Stomach smooth muscle (tissue), 2 donors: ENCODE results near the gene TMEM145.

ENCODE experiments used
- H3K27ac ChIP-seq: one replicate; pipeline ENCODE4 v1.7.0; 2013; ENCODE audit warnings: mild to moderate bottlenecking, low read length, inconsistent platforms
- H3K27me3 ChIP-seq, 2 donors: one replicate each; pipeline ENCODE4 v1.7.0; 2013; ENCODE audit warnings: low read length in 2 of 2; ENCODE audit not compliant: insufficient read depth in 2 of 2, control insufficient read depth in 1 of 2
- H3K36me3 ChIP-seq, 2 donors: one replicate each; pipeline ENCODE4 v1.7.0; 2013; ENCODE audit warnings: low read length in 2 of 2; ENCODE audit not compliant: control insufficient read depth in 2 of 2, insufficient read depth in 2 of 2
- H3K4me1 ChIP-seq: one replicate; pipeline ENCODE4 v1.7.0; 2013; ENCODE audit warnings: low read length; ENCODE audit not compliant: control insufficient read depth, insufficient read depth
- H3K4me3 ChIP-seq, 2 donors: one replicate each; pipeline ENCODE4 v1.7.0; 2013; ENCODE audit warnings: low read length in 2 of 2
- H3K9ac ChIP-seq, 2 donors: one replicate each; pipeline ENCODE4 v1.7.0; 2013; ENCODE audit warnings: low read length in 2 of 2, mild to moderate bottlenecking in 1 of 2
- H3K9me3 ChIP-seq, 2 donors: one replicate each; pipeline ENCODE4 v1.7.0; 2013; ENCODE audit warnings: low read length in 2 of 2; ENCODE audit not compliant: control insufficient read depth in 2 of 2
- donor health status: healthy.
- donor health status: Pancreatic carcinoma.

Gene TMEM145

DNA sequence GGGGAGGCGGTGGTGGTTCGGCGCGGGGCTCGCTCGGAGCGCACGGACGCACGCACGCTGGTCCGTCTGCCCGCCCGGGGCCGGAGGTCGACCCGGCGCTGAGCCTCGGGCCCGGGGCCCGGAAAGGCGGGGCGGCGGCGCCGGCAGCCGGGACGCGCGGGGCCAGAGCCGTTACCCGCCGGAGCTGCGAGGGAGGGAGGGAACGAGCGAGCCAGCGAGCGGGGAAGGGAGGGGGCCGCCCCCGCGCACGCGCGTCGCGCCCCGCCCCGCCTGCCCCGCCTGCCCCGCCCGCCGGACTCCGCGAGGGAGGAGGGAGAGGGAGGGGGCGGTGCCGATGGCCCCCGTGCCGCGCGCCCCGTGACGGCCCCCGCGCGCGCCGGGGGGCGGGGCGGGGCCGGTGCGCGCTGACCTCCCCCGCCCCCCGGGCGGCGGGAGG lies 29.0 kb upstream of the TMEM145 start:
- peaks cover 63% of the 10 kb centered on the region for H3K4me1 ChIP-seq
- no peaks in the 10 kb centered on the region for H3K27me3 ChIP-seq
- H3K36me3 ChIP-seq: peaks cover 19 to 20% of the 10 kb centered on the region in 2 donors
- H3K9ac ChIP-seq: no peak overlapping the region
- no peaks in the 10 kb centered on the region for H3K9me3 ChIP-seq
- peak overlapping the region in 1 of 2 donors; percentile 66 for H3K4me3 ChIP-seq
- H3K27ac ChIP-seq: no peak overlapping the region

DNA sequence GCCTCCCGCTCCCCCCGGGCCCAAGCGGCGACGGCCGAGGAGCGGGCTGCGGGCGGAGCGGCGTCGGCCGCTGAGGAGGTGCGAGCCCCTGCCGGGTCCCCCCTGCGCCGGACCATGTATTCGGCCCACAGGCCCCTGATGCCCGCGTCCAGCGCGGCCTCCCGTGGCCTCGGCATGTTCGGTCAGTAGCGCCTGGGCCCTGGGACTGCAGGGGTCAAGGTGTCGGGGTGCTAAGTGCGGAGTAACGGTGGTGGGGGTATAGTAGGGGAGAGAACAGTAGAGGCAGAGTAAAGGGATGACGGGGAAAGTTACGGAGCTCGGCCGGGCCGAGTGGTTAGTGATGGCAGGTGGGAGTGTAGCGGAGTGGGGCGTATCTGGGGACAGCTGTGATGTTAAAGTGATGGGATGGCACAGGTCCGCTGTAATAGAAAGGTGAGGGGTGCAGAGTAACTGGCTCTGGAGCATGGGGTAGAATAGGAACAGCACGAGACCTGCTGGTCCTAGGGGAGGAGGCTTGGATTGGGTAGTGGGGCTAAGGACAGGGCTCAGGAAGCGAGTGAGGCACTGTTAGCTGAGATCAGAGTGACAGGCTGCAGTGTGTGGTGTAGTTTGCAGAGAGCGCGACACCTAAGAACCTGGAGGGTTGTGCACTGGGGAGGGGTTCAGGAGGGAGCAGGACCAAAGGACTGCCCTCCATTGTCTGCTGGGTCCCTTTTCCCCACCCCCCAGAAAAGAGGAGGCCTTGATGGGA lies 28.3 kb upstream of the TMEM145 start:
- Histone ChIP-seq H3K4me3 (peak overlapping the region; percentile 79 to 84), H3K27me3 (no peaks in the 10 kb centered on the region), H3K9ac (peak overlapping the region; percentile 55 to 69), H3K9me3 (no peaks in the 10 kb centered on the region), H3K4me1 (peaks cover 56% of the 10 kb centered on the region), H3K27ac (peak overlapping the region; percentile 76), H3K36me3 (peaks cover 26% of the 10 kb centered on the region in 2 donors)

DNA sequence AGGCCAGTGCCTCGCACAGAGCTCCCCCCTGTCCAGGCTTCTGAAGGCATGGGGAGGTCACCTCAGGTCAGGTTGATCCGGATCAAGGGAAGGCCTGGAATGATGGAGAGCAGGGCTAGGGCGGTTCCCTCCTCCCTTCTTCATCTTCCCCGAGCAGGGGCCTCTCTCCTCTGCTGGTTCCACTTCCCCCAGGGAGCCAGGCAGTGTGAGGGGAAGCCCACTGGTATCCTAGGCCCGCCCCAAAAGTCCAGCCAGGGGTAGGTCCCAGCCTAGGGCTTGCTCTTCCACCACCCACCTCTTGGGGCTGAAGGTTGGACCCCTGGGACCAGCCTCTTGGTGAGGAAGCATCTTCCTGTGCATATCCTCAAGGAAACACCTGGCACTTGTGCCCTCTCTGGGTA lies 27.6 kb upstream of the TMEM145 start:
- peak overlapping the region; percentile 76 for H3K27ac ChIP-seq
- peaks cover 49% of the 10 kb centered on the region for H3K4me1 ChIP-seq
- H3K9me3 ChIP-seq: no peaks in the 10 kb centered on the region
- H3K4me3 ChIP-seq: peak overlapping the region; percentile 79 to 84
- H3K36me3 ChIP-seq: peaks cover 28 to 33% of the 10 kb centered on the region in 2 donors
- H3K9ac ChIP-seq: peak overlapping the region; percentile 55 to 69
- H3K27me3 ChIP-seq: no peaks in the 10 kb centered on the region

DNA sequence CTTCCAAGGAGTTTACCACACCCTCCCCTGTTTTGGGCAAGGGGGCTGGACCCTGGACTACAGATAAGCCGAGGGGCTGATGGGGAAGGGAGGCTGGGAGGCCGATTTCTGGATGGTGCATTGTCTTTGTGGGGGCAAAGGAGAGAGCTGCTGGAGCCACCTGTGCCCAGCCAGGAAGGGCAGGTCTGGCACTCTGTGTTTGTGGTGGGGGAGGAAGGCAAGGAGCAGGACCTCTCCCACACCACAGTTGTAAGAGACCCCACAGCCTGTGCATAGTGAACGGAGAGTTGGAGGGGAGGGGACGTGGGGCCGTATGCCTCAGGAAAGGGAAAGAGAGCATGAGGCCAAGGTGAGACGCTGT lies 27.1 kb upstream of the TMEM145 start:
- Histone ChIP-seq H3K36me3 (peaks cover 28 to 33% of the 10 kb centered on the region in 2 donors), H3K27me3 (no peaks in the 10 kb centered on the region), H3K4me3 (peak overlapping the region; percentile 79 to 84), H3K4me1 (peaks cover 49% of the 10 kb centered on the region), H3K27ac (peak overlapping the region; percentile 76), H3K9me3 (no peaks in the 10 kb centered on the region), H3K9ac (peak overlapping the region; percentile 55 to 69)

DNA sequence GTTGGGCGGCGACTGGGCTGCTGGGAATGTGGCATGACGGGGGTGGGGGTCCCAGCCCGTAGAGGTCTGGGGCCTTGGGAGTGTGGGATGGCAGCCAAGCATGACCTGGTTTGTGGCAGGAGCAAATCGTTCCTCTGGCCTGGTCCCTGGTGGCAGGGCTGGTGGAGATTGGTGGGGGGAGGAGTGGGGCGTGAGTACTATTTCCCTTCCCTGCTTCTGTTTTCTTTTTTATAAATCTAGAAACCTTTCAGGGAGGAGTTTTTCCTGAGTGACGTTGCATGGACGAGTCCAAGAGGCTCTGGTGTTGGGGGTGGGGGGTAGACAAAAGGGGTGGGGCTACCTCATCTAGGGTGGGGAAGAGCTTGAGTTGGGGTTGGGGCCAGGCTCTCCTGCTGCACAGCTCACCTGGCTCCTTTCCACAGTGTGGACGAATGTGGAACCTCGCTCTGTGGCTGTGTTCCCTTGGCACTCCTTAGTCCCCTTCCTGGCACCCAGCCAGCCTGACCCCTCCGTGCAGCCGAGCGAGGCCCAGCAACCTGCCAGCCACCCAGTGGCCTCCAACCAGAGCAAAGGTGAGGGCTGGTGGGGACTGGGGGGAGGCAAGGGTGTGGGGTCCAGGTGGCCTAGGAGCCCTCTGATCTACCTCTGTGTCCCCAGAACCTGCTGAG lies 26.6 kb upstream of the TMEM145 start:
- no peaks in the 10 kb centered on the region for H3K9me3 ChIP-seq
- peak overlapping the region; percentile 7 to 55 for H3K9ac ChIP-seq
- H3K4me3 ChIP-seq: peak overlapping the region in 1 of 2 donors; percentile 79
- H3K36me3 ChIP-seq: peaks cover 28 to 33% of the 10 kb centered on the region in 2 donors
- peaks cover 47% of the 10 kb centered on the region for H3K4me1 ChIP-seq
- no peaks in the 10 kb centered on the region for H3K27me3 ChIP-seq
- peak overlapping the region; percentile 76 for H3K27ac ChIP-seq

DNA sequence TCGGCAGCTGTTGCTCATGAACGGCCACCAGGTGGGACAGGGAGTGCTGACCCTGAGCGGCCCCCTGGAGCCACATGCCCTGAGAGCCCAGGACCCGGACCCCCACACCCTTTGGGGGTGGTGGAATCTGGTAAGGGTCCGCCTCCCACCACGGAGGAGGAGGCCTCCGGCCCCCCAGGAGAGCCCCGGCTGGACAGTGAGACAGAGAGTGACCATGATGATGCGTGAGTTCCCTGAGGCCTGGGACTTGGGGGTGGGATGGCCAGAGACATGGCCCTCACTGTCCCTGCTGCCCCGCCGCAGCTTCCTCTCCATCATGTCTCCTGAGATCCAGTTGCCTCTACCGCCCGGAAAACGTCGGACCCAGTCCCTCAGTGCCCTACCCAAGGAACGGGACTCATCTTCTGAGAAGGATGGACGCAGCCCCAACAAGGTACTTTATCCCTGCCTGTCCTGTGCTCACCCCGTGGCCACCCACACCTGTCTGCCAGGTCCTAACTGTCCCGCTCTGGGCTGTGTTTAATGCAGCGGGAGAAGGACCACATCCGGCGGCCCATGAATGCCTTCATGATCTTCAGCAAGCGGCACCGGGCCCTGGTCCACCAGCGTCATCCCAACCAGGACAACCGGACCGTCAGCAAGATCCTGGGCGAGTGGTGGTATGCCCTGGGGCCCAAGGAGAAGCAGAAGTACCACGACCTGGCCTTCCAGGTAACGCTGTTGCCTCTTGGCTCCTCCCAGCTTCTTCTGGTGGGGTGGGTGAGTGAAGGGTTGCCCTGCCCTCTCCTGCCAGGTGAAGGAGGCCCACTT lies 25.9 kb upstream of the TMEM145 start:
- H3K9ac ChIP-seq: no peak overlapping the region
- H3K27ac ChIP-seq: no peak overlapping the region
- H3K36me3 ChIP-seq: peaks cover 28 to 33% of the 10 kb centered on the region in 2 donors
- H3K4me3 ChIP-seq: no peak overlapping the region
- no peaks in the 10 kb centered on the region for H3K9me3 ChIP-seq
- no peaks in the 10 kb centered on the region for H3K27me3 ChIP-seq
- peaks cover 40% of the 10 kb centered on the region for H3K4me1 ChIP-seq

DNA sequence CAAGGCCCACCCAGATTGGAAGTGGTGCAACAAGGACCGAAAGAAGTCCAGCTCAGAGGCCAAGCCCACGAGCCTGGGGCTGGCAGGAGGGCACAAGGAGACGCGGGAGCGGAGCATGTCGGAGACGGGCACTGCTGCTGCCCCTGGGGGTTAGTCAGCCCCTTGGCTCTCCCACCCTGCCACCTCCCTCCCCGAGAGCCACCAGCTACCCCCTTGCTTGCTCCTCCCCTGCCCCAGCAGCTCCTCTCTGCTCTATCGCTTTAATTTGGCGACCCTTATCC lies 25.3 kb upstream of the TMEM145 start:
- Histone ChIP-seq H3K9ac (no peak overlapping the region), H3K4me3 (no peak overlapping the region), H3K4me1 (peaks cover 35% of the 10 kb centered on the region), H3K9me3 (no peaks in the 10 kb centered on the region), H3K27me3 (no peaks in the 10 kb centered on the region), H3K27ac (no peak overlapping the region), H3K36me3 (peaks cover 28 to 35% of the 10 kb centered on the region in 2 donors)

DNA sequence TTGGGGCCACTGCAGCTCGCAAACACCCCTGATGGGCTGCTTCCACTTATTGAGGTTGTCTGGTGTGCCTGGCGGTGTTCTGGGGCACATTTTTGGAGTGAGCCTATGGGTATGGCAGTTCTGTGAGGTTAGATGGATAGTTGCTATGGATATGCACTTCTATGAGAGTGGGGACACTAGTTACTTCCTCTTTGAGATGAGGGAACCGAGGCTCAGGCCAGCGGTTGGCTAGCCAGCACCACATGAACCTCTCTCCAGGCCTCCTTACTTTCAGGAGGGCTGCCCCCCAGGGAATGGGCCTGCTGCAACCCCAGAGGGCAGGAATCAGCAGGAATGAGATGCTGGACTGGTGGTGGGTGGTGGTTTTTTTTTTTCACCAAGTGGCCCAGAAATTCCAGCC lies 24.7 kb upstream of the TMEM145 start:
- Histone ChIP-seq H3K27ac (no peak overlapping the region), H3K9ac (no peak overlapping the region), H3K4me1 (peaks cover 28% of the 10 kb centered on the region), H3K27me3 (no peaks in the 10 kb centered on the region), H3K4me3 (no peak overlapping the region), H3K9me3 (no peaks in the 10 kb centered on the region), H3K36me3 (peaks cover 32 to 35% of the 10 kb centered on the region in 2 donors)

DNA sequence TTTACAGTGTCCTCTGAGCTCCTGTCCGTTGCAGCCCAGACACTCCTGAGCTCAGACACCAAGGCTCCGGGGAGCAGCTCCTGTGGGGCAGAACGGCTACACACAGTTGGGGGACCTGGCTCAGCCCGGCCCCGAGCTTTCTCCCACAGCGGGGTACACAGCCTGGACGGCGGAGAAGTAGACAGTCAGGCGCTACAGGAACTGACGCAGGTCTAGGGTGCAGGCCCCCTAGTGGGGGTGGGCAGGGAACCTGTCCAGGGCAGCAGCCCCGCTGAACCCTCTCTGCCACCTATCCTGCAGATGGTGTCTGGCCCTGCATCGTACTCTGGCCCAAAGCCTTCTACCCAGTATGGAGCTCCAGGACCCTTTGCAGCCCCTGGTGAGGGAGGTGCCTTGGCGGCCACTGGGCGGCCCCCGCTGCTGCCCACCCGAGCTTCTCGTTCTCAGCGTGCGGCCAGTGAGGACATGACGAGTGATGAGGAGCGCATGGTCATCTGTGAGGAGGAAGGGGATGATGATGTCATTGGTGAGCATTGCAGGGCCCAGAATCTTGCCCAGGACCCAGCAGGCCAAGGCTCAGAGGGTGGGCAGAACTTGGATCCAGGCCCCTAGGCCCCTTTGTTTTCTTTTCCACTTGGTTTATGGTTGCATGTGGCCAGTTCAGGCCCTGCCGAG lies 24.1 kb upstream of the TMEM145 start:
- Histone ChIP-seq H3K9ac (no peak overlapping the region), H3K27me3 (no peaks in the 10 kb centered on the region), H3K36me3 (peaks cover 34 to 35% of the 10 kb centered on the region in 2 donors), H3K9me3 (no peaks in the 10 kb centered on the region), H3K4me1 (peaks cover 26% of the 10 kb centered on the region), H3K4me3 (no peak overlapping the region), H3K27ac (no peak overlapping the region)

DNA sequence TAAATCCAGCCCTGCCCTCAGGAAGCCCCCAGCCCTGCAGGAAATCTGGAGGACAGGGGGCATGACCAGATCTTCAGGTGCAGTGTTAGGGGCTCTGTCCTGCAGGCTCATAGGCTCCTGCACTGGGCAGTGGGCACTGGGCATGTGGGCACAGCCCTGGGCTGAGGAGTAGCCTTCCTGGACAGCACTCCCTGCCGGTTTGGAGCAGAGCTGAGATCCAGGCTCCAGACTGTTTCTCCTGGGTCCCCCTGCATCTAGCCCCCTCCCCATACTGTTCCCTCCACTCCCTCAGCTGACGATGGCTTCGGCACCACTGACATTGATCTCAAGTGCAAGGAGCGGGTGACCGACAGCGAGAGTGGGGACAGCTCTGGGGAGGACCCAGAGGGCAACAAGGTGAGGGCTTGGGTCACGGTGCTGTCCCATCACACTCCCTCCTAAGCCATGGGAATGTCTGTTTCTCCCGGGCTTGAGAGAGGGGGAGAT lies 23.5 kb upstream of the TMEM145 start:
- H3K9ac ChIP-seq: no peak overlapping the region
- no peak overlapping the region for H3K4me3 ChIP-seq
- no peaks in the 10 kb centered on the region for H3K9me3 ChIP-seq
- H3K27ac ChIP-seq: no peak overlapping the region
- peaks cover 26% of the 10 kb centered on the region for H3K4me1 ChIP-seq
- no peaks in the 10 kb centered on the region for H3K27me3 ChIP-seq
- peaks cover 34 to 38% of the 10 kb centered on the region in 2 donors for H3K36me3 ChIP-seq
